Tongue (tissue), 2 donors: ENCODE data around the gene GPBAR1. TPM values are rescaled to one million over a fixed set of nuclear protein-coding genes. Genes with fewer than 3 reads are reported as not detected.
"Not testable (repeated sequence)": the region's sequence is repeated elsewhere in the genome, so short reads cannot be mapped to it uniquely, and the experiment has no call there.

Source experiments
- DNase-seq: peaks from one replicate; pipeline ENCODE4 v3.0.0-alpha.2; 2015
- total RNA-seq: library from RNA; depleted of rRNA; stranded (reverse); fragments of >200 nt; gene quantifications from one replicate; pipeline ENCODE4 v1.2.3, GENCODE V29; 2014

The GPBAR1 gene
- total RNA-seq, 1 donor from 2014 or later: 0.92 TPM

DNA sequence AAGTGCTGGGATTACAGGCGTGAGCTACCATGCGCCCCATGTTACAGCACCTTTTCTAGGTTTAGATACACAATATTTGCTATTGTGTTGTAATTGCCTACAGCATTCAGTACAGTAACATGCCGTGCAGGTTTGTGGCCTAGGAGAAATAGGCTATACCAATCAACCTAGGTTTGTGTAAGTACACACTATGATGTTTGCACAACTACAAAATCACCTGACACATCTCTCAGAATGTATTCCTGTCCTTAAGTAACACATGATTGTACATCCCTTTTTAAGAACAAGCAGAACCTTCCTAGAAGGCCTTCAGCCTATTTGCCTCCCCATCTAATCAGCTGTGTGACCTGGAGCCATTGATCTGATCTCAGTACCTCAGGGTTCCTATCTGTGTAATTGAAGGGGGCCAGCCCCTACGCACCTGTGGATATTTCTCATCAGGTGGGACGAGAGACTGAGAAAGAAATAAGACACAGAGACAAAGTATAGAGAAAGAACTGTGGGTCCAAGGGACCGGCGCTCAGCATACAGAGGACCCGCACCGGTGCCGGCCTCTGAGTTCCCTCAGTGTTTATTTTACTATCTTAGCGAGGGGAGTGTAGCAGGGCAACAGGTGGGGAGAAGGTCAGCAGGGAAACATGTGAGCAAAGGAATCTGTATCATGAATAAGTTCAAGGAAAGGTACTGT, 50.2 kb downstream of the GPBAR1 start:
- no peak for DNase-seq

DNA sequence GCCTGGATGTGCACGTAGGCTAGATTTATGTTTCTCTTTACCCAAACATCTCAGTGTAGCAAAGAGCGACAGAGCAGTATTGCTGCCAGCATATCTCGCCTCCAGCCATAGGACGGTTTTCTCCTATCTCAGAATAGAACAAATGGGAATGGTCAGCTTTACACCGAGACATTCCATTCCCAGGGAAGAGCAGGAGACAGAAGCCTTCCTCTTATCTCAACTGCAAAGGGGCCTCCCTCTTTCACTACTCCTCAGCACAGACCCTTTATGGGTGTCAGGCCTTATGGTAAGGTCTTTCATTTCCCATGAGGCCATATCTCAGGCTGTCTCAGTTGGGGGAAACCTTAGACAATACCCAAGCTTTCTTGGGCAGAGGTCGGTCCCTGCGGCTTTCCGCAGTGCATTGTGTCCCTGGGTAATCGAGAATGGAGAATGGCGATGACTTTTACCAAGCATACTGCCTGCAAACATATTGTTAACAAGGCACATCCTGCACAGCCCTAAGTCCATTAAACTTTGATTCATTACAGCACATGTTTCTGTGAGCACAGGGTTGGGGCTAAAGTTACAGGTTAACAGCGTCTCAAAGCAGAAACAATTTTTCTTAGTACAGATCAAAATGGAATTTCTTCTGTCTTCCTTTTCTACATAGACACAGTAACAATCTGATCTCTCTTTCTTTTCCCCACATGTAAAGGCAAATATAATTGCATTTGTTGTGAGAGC, 50.9 kb downstream of the GPBAR1 start:
- not testable (repeated sequence) for DNase-seq

DNA sequence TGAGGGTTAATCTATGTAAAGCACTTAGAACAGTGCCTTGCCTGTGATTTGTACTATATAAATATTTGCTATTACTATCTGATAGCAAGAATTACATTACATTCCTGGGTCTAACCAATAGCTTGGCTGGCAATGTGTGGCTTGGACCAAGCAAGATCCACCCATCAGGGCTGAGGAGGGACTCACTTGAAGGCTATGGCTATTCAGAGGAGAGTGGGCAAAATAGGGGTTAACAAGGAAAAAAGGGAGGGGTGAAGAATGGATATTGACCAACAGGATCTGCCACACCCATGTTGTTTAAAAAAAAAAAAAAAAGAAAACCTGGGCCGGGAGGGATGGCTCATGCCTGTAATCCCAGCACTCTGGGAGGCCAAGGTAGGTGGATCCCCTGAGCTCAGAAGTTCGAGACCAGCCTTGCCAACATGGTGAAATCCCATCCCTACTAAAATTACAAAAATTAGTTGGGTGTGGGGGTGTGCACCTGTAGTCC, 51.5 kb downstream of the GPBAR1 start:
- no peak for DNase-seq

DNA sequence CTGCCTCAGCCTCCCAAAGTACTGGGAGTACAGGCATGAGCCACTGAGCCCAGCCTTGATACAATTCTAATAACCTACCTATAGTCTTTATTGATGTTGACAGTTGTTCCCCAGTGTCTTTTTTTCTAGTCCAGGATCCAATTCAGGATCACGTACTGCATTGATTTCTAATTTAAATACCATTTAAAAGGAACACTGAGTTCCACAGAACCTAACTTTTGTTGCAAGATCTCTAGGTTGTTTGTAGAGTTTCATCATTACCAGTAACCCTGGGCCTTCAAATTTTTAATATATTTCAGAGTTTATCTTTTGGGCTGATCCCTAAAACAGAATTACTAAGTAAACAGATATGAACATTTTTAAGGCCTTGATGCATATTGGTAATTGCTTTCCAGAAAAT, 52.5 kb downstream of the GPBAR1 start:
- DNase-seq: no peak

Other genes with a start within 250 kb of the GPBAR1 start
- gene RUFY4, start 191.8 kb upstream of the GPBAR1 start, total RNA-seq: not detected
- gene CXCR2, start 135.0 kb upstream of the GPBAR1 start, total RNA-seq: 0.31 TPM
- gene CXCR1, start 94.1 kb upstream of the GPBAR1 start, total RNA-seq: 0.31 TPM
- 213 TPM for gene ARPC2, start 43.8 kb upstream of the GPBAR1 start, total RNA-seq
- 203 TPM for gene AAMP, start 9.1 kb downstream of the GPBAR1 start, total RNA-seq
- 32.9 TPM for gene PNKD, start 9.5 kb downstream of the GPBAR1 start, total RNA-seq
- gene TMBIM1, start 31.5 kb downstream of the GPBAR1 start, total RNA-seq: 152 TPM
- not detected for gene CATIP, start 95.8 kb downstream of the GPBAR1 start, total RNA-seq
- gene SLC11A1, start 121.3 kb downstream of the GPBAR1 start, total RNA-seq: 6.8 TPM
- gene CTDSP1, start 138.9 kb downstream of the GPBAR1 start, total RNA-seq: 77.8 TPM
- not detected for gene VIL1, start 158.1 kb downstream of the GPBAR1 start, total RNA-seq